HepG2 (cell line): Measurements from ENCODE around the gene A3GALT2. TPM values are rescaled to one million over a fixed set of nuclear protein-coding genes. Genes with fewer than 3 reads are reported as not detected.

Experiments
- GFI1 ChIP-seq: sonication (generic); formaldehyde crosslinking; IDR thresholded peaks from 2 replicates; pipeline ENCODE4 v1.5.0; 2020; ENCODE audit warnings: missing genetic modification reagents, mild to moderate bottlenecking, borderline replicate concordance
- GZF1 ChIP-seq: sonication (generic); formaldehyde crosslinking; IDR thresholded peaks from 2 replicates; pipeline ENCODE4 v1.5.1; 2020; ENCODE audit warnings: mild to moderate bottlenecking, missing genetic modification reagents
- HDAC1 ChIP-seq: sonication (generic); formaldehyde crosslinking; IDR thresholded peaks from 2 replicates; pipeline ENCODE4 v1.5.1; 2020; ENCODE audit warnings: mild to moderate bottlenecking, missing genetic modification reagents
- KLF9 ChIP-seq: IDR thresholded peaks from 2 replicates; pipeline ENCODE4 v1.6.1; 2016; ENCODE audit warnings: low read depth
- NFKBIZ ChIP-seq: IDR thresholded peaks from 2 replicates; pipeline ENCODE4 v1.6.1; 2018; ENCODE audit warnings: missing genetic modification reagents, missing compliant biosample characterization
- SRSF1 ChIP-seq: fragments of 200-400 bp; formaldehyde crosslinking; optimal IDR thresholded peaks from 2 replicates; pipeline ENCODE3; 2017; ENCODE audit warnings: mild to moderate bottlenecking, low read depth, low read length, moderate library complexity
- ZNF10 ChIP-seq: sonication (generic); formaldehyde crosslinking; IDR thresholded peaks from 2 replicates; pipeline ENCODE4 v1.4.0; 2020; ENCODE audit warnings: mild to moderate bottlenecking, low read depth, missing genetic modification reagents, borderline replicate concordance
- ZNF20 ChIP-seq: sonication (generic); formaldehyde crosslinking; IDR thresholded peaks from 2 replicates; pipeline ENCODE4 v1.4.0; 2020; ENCODE audit warnings: mild to moderate bottlenecking, moderate library complexity, missing genetic modification reagents
- ZNF331 ChIP-seq: sonication (generic); formaldehyde crosslinking; IDR thresholded peaks from 2 replicates; pipeline ENCODE4 v1.4.0; 2020; ENCODE audit warnings: missing genetic modification reagents
- ZNF605 ChIP-seq: sonication (generic); formaldehyde crosslinking; IDR thresholded peaks from 2 replicates; pipeline ENCODE4 v1.8.0; 2022; ENCODE audit warnings: mild to moderate bottlenecking, missing genetic modification reagents
- ZNF629 ChIP-seq: sonication (generic); formaldehyde crosslinking; conservative IDR thresholded peaks from 2 replicates; pipeline ENCODE4 v1.5.0; 2020; ENCODE audit warnings: missing genetic modification reagents
- ZNF7 ChIP-seq: IDR thresholded peaks from 2 replicates; pipeline ENCODE4 v1.6.1; 2016; ENCODE audit warnings: missing biosample characterization, missing genetic modification reagents
- ZNF737 ChIP-seq: sonication (generic); formaldehyde crosslinking; IDR thresholded peaks from 2 replicates; pipeline ENCODE4 v1.5.0; 2020; ENCODE audit warnings: missing genetic modification reagents, mild to moderate bottlenecking, borderline replicate concordance
- ZSCAN20 ChIP-seq: sonication (generic); formaldehyde crosslinking; IDR thresholded peaks from 2 replicates; pipeline ENCODE4 v1.4.0; 2020; ENCODE audit warnings: missing genetic modification reagents, mild to moderate bottlenecking, borderline replicate concordance
- polyA plus RNA-seq, 8 experiments: library from polyadenylated mRNA; depleted of rRNA in 3 of 8; stranded (reverse) in 7 of 8; unstranded in 1 of 8; fragments of >200 nt; fragmentation: Illumina TruSeq in 4 of 8; extraction: Trizol in 4 of 8; gene quantifications; 2 replicates each; pipeline versions ENCODE4 v1.2.1 to v1.2.3, GENCODE V29; 2011 to 2016; ENCODE audit warnings: low read depth in 4 of 8, missing spikeins in 1 of 8, mixed read lengths in 1 of 8; ENCODE audit not compliant: insufficient read depth in 1 of 8
- total RNA-seq, 5 experiments: library from RNA; depleted of rRNA; stranded (reverse); fragments of >200 nt; fragmentation: Illumina TruSeq; extraction: Trizol; gene quantifications; 2 replicates each; pipeline ENCODE4 v1.2.3, GENCODE V29; 2016; ENCODE audit warnings: low read depth in 1 of 5
- TF ChIP-seq, protein P1 (sequence below): sonication (generic); formaldehyde crosslinking; IDR thresholded peaks from 2 replicates; pipeline ENCODE4 v1.4.0; 2020; ENCODE audit warnings: missing genetic modification reagents, borderline replicate concordance
- TF ChIP-seq, protein P2 (sequence below): sonication (generic); formaldehyde crosslinking; IDR thresholded peaks from 2 replicates; pipeline ENCODE4 v1.8.0; 2022; ENCODE audit warnings: missing genetic modification reagents, mild to moderate bottlenecking, inconsistent platforms, borderline replicate concordance
- TF ChIP-seq, protein P3 (sequence below): sonication (generic); formaldehyde crosslinking; IDR thresholded peaks from 2 replicates; pipeline ENCODE4 v1.4.0; 2020; ENCODE audit warnings: mild to moderate bottlenecking, missing genetic modification reagents
- TF ChIP-seq, protein P4 (sequence below): sonication (generic); formaldehyde crosslinking; IDR thresholded peaks from 2 replicates; pipeline ENCODE4 v1.4.0; 2020; ENCODE audit warnings: low read depth, missing genetic modification reagents

A3GALT2 gene
- total and polyA plus RNA-seq, 2 of the 13 experiments (the other 11 are each of a cell fraction or from before 2014, with no cell fraction given) = not detected

DNA sequence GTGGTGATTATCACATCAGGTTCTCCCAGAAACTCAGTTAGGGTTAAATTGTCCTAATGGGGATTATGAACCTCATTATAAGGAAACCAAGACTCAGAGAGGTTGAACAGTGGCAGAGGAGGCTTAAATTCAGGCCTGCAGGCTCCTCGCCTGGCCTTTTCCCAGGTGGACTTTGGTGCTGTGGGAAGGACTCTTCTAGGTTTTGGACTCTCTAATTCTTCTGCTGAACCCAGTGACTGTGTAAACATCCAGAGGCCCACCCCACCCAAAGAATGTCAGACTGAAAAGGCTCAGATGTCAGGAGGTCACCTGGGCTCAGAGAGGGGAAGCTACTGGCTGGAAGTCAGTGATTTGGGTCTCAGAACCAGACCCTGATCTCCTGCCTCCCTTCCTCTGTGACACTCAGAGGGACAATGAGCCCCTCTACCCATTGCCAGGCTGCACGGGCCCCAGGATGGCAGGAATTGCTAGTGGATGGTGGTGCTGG lies 62.1 kb downstream of the A3GALT2 start (continued):
- TF ChIP-seq, protein P1, sequence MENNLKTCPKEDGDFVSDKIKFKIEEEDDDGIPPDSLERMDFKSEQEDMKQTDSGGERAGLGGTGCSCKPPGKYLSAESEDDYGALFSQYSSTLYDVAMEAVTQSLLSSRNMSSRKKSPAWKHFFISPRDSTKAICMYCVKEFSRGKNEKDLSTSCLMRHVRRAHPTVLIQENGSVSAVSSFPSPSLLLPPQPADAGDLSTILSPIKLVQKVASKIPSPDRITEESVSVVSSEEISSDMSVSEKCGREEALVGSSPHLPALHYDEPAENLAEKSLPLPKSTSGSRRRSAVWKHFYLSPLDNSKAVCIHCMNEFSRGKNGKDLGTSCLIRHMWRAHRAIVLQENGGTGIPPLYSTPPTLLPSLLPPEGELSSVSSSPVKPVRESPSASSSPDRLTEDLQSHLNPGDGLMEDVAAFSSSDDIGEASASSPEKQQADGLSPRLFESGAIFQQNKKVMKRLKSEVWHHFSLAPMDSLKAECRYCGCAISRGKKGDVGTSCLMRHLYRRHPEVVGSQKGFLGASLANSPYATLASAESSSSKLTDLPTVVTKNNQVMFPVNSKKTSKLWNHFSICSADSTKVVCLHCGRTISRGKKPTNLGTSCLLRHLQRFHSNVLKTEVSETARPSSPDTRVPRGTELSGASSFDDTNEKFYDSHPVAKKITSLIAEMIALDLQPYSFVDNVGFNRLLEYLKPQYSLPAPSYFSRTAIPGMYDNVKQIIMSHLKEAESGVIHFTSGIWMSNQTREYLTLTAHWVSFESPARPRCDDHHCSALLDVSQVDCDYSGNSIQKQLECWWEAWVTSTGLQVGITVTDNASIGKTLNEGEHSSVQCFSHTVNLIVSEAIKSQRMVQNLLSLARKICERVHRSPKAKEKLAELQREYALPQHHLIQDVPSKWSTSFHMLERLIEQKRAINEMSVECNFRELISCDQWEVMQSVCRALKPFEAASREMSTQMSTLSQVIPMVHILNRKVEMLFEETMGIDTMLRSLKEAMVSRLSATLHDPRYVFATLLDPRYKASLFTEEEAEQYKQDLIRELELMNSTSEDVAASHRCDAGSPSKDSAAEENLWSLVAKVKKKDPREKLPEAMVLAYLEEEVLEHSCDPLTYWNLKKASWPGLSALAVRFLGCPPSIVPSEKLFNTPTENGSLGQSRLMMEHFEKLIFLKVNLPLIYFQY (CRISPR knock-in tag) = peak; percentile 95
- TF ChIP-seq, protein P2, sequence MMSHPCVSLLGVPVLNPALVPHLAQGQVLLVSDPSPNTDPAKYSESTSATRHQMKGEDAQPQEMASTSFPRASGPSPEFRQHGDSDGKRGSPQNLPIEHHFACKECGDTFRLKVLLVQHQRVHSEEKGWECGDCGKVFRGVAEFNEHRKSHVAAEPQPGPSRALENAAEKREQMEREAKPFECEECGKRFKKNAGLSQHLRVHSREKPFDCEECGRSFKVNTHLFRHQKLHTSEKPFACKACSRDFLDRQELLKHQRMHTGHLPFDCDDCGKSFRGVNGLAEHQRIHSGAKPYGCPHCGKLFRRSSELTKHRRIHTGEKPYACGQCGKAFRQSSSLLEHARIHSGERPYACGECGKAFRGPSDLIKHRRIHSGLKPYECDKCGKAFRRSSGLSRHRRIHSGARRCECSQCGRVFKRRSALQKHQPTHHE (CRISPR knock-in tag) = no peak
- TF ChIP-seq ZNF629 (CRISPR knock-in tag) = peak; percentile 7; the same call in 1 of the 2 replicates
- TF ChIP-seq GZF1 (CRISPR knock-in tag) = no peak
- no peak for TF ChIP-seq ZNF20 (CRISPR knock-in tag)
- no peak for TF ChIP-seq KLF9 (CRISPR knock-in tag)
- TF ChIP-seq SRSF1 = no peak
- TF ChIP-seq ZSCAN20 (CRISPR knock-in tag) = no peak
- TF ChIP-seq, protein P3, sequence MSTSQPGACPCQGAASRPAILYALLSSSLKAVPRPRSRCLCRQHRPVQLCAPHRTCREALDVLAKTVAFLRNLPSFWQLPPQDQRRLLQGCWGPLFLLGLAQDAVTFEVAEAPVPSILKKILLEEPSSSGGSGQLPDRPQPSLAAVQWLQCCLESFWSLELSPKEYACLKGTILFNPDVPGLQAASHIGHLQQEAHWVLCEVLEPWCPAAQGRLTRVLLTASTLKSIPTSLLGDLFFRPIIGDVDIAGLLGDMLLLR (CRISPR knock-in tag) = no peak
- TF ChIP-seq ZNF331 (CRISPR knock-in tag) = peak; percentile 76
- no peak; the same call in 1 of the 2 replicates for TF ChIP-seq ZNF605 (CRISPR knock-in tag)
- TF ChIP-seq NFKBIZ = peak; percentile 31; the same call in 1 of the 2 replicates
- TF ChIP-seq, protein P4, sequence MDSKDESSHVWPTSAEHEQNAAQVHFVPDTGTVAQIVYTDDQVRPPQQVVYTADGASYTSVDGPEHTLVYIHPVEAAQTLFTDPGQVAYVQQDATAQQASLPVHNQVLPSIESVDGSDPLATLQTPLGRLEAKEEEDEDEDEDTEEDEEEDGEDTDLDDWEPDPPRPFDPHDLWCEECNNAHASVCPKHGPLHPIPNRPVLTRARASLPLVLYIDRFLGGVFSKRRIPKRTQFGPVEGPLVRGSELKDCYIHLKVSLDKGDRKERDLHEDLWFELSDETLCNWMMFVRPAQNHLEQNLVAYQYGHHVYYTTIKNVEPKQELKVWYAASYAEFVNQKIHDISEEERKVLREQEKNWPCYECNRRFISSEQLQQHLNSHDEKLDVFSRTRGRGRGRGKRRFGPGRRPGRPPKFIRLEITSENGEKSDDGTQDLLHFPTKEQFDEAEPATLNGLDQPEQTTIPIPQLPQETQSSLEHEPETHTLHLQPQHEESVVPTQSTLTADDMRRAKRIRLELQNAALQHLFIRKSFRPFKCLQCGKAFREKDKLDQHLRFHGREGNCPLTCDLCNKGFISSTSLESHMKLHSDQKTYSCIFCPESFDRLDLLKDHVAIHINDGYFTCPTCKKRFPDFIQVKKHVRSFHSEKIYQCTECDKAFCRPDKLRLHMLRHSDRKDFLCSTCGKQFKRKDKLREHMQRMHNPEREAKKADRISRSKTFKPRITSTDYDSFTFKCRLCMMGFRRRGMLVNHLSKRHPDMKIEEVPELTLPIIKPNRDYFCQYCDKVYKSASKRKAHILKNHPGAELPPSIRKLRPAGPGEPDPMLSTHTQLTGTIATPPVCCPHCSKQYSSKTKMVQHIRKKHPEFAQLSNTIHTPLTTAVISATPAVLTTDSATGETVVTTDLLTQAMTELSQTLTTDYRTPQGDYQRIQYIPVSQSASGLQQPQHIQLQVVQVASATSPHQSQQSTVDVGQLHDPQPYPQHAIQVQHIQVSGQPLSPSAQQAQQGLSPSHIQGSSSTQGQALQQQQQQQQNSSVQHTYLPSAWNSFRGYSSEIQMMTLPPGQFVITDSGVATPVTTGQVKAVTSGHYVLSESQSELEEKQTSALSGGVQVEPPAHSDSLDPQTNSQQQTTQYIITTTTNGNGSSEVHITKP (CRISPR knock-in tag) = no peak
- no peak for TF ChIP-seq ZNF737
- peak; percentile 49 for TF ChIP-seq GFI1 (CRISPR knock-in tag)
- peak; percentile 63; the same call in 1 of the 2 replicates for TF ChIP-seq HDAC1 (CRISPR knock-in tag)
- no peak for TF ChIP-seq ZNF10 (CRISPR knock-in tag)
- TF ChIP-seq ZNF7 (CRISPR knock-in tag) = no peak
